GM18511 (cell line): ENCODE results near the gene DCAF8.
A peak's percentile ranks its signal among the peaks of the same experiment; 100 is the strongest.

Experiments
- ATAC-seq: cut with Tn5 transposase; IDR thresholded peaks from one replicate; pipeline ENCODE4 v1.9.1; 2021; ENCODE audit warnings: mild to moderate bottlenecking, moderate library complexity; ENCODE audit not compliant: unreplicated experiment

DCAF8 gene

DNA sequence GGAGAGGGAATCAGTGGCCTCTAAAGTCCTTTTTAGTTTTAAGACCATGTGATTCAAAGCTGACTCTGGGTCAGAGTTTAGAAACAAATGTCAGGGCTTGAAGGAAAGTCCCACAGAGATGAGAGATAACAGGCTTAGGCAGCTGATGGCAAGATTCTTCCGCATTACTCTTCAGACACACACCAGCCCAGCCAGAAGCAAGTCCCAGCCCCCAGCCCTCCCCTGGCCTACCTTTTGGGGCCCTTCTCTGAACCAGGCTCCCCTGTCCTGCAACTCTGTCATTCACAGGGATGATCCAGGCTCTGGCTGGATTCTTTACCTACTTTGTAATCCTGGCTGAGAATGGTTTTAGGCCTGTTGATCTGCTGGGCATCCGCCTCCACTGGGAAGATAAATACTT is 85.1 kb downstream of the DCAF8 start:
- no peak for ATAC-seq

DNA sequence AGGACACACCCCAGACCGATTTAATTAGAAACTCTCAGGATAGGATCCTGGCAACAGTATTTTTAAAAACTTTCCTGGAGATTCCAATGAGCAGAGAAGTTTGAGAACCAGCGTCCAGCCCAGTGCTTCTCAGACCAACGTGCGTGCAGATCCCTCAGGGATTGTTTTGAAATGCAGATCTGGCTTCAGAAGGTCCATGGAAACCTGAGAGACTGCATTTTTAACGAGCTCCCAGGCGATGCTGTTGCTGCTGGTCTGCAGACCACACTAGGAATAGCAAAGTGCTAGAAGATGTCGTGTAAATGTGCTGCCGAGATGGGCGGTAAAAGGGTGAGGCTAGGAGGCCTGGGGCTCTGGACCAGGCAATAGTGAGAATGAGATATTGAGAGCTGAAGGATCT is 90.4 kb downstream of the DCAF8 start:
- no peak for ATAC-seq

DNA sequence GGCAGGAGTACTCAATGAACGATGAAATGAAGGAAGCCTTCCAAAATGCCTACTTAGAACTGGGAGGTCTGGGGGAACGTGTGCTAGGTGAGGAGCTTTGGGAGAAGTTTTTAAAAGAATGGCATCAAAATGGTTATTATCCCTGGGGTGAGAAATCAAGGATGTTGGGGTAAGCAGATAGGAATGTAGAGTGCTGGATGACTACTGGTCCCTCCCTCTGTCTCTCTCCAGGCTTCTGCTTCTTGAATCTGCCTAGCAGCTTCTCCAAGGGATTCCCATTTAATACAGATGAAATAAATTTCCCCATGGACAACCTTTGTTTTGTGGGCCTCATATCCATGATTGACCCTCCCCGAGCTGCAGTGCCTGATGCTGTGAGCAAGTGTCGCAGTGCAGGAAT is 91.0 kb downstream of the DCAF8 start:
- ATAC-seq, result no peak

DNA sequence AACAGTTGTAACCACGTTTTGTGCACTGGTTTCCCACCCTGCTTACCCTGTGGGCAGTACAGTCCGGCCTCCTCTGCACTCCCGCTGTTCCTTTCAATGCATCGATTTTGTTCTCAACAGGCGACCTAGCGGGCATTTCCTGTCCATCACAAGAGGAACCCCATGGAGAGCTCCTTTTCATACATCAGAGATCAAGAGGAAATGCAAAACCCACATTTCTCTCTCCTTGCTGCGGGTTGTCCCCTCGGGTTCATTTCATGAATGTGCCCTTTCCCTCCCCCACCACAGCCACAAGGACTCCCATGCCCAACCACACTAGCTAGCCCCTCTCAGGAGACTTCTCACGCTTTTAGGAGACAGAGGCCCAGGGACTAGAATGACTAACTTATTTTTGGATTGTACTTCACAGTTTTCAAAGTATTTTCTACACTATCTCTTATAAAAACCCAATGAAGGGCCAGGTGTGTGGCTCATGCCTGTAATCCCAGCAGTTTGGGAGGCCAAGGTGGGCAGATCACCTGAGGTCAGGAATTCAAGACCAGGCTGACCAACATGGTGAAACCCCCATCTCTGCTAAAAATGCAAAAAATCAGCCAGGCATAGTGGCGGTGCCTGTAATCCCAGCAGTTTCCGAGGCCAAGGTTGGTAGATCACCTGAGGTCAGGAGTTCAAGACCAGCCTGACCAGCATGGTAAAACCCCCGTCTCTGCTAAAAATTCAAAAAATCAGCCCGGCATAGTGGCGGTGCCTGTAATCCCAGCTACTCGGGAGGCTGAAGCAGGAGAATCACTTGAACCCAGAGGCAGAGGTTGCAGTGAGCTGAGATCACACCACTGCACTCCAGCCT is 92.6 kb downstream of the DCAF8 start:
- ATAC-seq, result peak; percentile 86

DNA sequence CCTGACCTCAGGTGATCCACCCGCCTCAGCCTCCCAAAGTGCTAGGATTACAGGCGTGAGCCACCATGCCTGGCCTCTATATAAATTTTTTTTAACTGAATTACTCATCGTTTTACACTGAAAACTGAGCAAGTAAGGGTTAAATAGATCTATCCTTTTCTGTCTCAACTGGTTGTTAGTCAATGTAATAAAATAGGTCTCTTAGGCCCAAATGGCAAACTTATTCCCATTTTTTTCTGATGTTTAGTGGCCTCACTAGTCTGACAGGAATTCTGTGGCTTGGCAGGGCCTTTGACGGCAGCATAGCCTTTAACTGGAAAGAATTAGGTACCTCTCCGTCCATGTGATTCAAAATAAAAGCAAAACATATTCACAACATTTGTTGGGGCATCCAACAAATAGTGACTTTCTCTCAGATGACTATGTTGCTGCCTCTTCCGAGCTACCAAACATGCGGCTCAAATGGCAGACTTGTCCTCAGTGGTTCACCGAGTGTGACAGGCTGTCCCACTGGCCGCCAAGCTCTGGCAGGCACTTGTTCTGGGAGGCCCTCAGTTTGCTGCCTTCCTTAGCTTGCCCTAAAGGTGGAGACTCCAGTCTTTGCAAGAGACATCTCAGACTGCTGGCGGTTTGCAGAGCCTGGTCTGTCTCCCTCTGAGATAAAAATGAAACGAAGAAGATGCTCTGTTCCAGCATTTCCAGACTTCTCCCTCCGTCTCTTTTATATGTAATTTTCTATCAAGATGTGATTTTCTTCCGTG is 93.6 kb downstream of the DCAF8 start:
- ATAC-seq, result no peak

DNA sequence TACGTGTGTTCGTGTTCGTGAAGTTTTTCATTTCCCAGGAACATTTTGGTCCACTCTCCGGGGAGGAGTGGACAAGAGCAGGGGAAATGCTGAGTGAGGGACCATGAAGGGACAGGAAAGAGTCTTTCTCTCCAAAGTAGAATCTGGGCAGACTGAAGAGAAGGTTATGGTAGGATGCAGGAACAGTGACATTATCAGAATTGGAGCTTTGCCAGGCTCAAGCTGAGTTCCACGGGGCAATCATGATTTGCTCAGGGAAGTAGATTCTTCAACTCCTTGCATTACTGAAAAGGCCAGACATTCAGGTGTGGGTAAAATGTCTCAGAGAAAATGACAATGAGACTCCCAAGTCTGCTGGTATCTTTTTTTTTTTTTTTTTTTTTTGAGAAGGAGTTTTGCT is 94.3 kb downstream of the DCAF8 start:
- ATAC-seq, result no peak

DNA sequence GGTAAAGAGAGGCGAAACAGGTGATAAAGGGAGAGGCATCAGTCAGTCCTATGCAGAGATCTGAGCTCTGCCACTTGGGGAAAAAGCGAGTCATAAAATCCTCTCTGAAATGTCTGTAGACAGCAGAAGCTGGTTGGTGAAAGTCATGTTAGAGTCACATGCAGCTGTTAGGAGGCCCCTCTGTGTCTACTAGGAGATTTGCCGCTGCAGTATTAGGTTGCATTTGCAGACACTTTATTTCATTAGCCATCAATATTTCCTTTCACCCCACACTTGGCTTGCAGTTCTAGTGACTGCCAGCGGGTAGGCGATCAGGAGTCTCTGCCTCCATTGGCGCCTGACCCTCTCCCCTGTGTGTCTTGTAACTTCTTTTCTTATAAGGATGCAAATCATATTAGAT is 94.8 kb downstream of the DCAF8 start:
- ATAC-seq, result no peak

DNA sequence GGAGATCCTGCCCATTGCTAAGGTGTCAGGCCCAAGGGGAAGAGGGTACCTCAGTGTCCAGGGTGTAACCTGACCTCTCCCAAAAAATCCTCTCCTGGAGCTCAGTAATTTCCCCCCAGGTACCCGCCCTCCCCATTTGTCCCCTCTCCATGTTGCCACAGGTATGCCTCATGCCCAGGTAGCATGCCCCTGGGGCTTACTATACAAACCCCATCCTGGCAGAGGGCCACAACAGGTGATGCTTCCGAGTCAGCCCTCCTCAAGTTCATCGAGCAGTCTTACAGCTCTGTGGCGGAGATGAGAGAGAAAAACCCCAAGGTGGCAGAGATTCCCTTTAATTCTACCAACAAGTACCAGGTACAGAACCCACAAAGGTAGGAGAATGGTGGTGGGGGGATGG is 95.3 kb downstream of the DCAF8 start:
- ATAC-seq, result no peak

DNA sequence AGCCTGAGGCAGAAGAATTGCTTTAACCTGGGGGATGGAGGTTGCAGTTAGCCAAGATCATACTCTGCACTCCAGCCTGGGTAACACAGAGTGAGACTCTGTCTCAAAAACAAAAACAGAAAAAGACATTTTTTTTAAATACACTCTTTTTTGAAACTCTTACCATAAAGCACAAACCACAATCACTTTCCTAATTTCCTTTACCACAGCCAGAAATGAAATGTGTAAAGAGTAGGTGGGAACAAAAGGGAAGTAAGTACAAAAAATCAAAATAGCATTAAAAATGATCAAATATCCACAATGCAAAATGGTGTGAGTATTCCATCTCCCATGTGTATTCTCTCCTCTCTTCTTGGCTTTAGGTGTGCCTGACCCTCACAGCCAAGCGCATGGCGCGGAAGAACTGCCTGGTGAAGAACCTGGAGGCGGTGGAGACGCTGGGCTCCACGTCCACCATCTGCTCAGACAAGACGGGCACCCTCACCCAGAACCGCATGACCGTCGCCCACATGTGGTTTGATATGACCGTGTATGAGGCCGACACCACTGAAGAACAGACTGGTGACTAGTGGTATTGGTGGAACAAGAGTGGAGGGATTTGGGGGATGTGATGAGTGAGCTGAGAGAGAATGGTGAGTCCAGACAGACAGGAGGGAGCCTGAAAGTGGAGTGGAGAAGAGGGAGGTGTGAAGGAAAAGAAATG is 96.0 kb downstream of the DCAF8 start:
- no peak for ATAC-seq
